Neural progenitor cell (in vitro differentiated cells): ENCODE data around the gene UTY. TPM values are rescaled to one million over a fixed set of nuclear protein-coding genes. Genes with fewer than 3 reads are reported as not detected.
"Not testable (repeated sequence)": the region's sequence is repeated elsewhere in the genome, so short reads cannot be mapped to it uniquely, and the experiment has no call there.

Source experiments
- DNase-seq: peaks from one replicate; pipeline ENCODE4 v3.0.0-alpha.2; 2016; ENCODE audit warnings: low spot score
- H2AFZ ChIP-seq: fragments of 200-600 bp; sonication (generic); replicated peaks from 2 replicates; pipeline ENCODE4 v1.6.1; 2016; ENCODE audit warnings: antibody characterized with exemption
- H3F3A ChIP-seq: fragments of 200-600 bp; sonication (generic); 2 replicates; pipeline ENCODE4 v1.6.1; 2016; ENCODE audit warnings: antibody characterized with exemption, low read depth
- H3K27ac ChIP-seq: fragments of 200-600 bp; sonication (generic); 2 replicates; pipeline ENCODE4 v1.5.1; 2016; ENCODE audit warnings: mild to moderate bottlenecking
- H3K27me3 ChIP-seq: fragments of 200-600 bp; sonication (generic); 2 replicates; pipeline ENCODE4 v1.6.1; 2016; ENCODE audit warnings: mild to moderate bottlenecking, moderate library complexity
- H3K36me3 ChIP-seq: fragments of 200-600 bp; sonication (generic); 2 replicates; pipeline ENCODE4 v1.5.1; 2016
- H3K4me1 ChIP-seq: fragments of 200-600 bp; sonication (generic); 2 replicates; pipeline ENCODE4 v1.6.1; 2016; ENCODE audit warnings: mixed run types
- H3K4me2 ChIP-seq: fragments of 200-600 bp; sonication (generic); 2 replicates; pipeline ENCODE4 v1.6.1; 2016
- H3K4me3 ChIP-seq: fragments of 200-600 bp; sonication (generic); 2 replicates; pipeline ENCODE4 v1.5.1; 2016
- H3K79me2 ChIP-seq: fragments of 200-600 bp; sonication (generic); 2 replicates; pipeline ENCODE4 v1.6.1; 2016; ENCODE audit warnings: low read depth
- H3K9ac ChIP-seq: fragments of 200-600 bp; sonication (generic); 2 replicates; pipeline ENCODE4 v1.6.1; 2016
- H3K9me3 ChIP-seq: fragments of 200-600 bp; sonication (generic); 2 replicates; pipeline ENCODE4 v1.5.1; 2016; ENCODE audit warnings: low read depth
- H4K20me1 ChIP-seq: fragments of 200-600 bp; sonication (generic); 2 replicates; pipeline ENCODE4 v1.6.1; 2016; ENCODE audit warnings: low read depth
- H3K27ac Mint-ChIP-seq: 3 replicates; pipeline ENCODE4 v1.8.0; 2021; ENCODE audit warnings: mixed read lengths
- H3K27me3 Mint-ChIP-seq: 2 replicates; pipeline ENCODE4 v1.8.0; 2022; ENCODE audit warnings: low read depth, mild to moderate bottlenecking, inconsistent platforms, moderate library complexity, mixed read lengths; ENCODE audit not compliant: insufficient read depth
- H3K36me3 Mint-ChIP-seq: 3 replicates; pipeline ENCODE4 v1.8.0; 2021; ENCODE audit warnings: mixed read lengths
- H3K4me1 Mint-ChIP-seq: 3 replicates; pipeline ENCODE4 v1.8.0; 2021; ENCODE audit warnings: mixed read lengths
- H3K4me3 Mint-ChIP-seq: 3 replicates; pipeline ENCODE4 v1.8.0; 2021; ENCODE audit warnings: mild to moderate bottlenecking, moderate library complexity, mixed read lengths
- H3K9me3 Mint-ChIP-seq: 3 replicates; pipeline ENCODE4 v1.8.0; 2020; ENCODE audit warnings: mixed read lengths
- EZH2 ChIP-seq: fragments of 200-600 bp; sonication (generic); IDR thresholded peaks from 2 replicates; pipeline ENCODE4 v1.6.1; 2017; ENCODE audit warnings: antibody characterized with exemption, mild to moderate bottlenecking, moderate library complexity
- EZH2phosphoT487 ChIP-seq: fragments of 200-600 bp; sonication (generic); IDR thresholded peaks from 2 replicates; pipeline ENCODE4 v1.6.1; 2017; ENCODE audit warnings: antibody characterized with exemption
- total RNA-seq: library from RNA; depleted of rRNA; stranded (reverse); fragments of >200 nt; gene quantifications from 2 replicates; pipeline ENCODE4 v1.2.3, GENCODE V29; 2015; ENCODE audit warnings: low replicate concordance
- TF ChIP-seq, protein P1 (sequence below): fragments of 200-600 bp; sonication (generic); IDR thresholded peaks from 2 replicates; pipeline ENCODE4 v1.5.1; 2017; ENCODE audit warnings: antibody characterized with exemption, mild to moderate bottlenecking

The UTY gene
- total RNA-seq, 1 donor from 2014 or later: not detected

DNA sequence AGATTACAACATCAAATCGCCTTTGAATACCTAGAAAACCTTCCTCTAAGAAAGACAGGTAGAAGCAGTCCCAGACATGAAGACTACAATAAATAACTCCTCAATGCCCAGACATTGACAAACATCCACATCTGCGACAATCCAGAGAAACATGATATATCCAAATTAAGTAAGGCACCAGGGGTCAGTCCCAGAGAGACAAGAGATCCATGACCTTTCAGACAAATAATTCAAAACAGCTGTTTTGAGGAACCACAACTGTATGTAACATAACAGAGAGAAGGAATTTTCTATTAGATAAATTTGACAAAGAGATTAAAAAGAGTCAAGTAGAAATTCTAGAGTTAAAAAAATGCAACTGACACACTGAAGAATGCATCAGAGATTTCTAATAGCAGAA, 200.3 kb downstream of the UTY start:
- Histone ChIP-seq H3K27ac (no peak overlapping the region), H3K9ac (no peak overlapping the region), H4K20me1 (no peaks in the 10 kb centered on the region), H3K4me3 (no peak overlapping the region), H3F3A (no peaks in the 10 kb centered on the region), H3K4me1 (no peaks in the 10 kb centered on the region), H3K4me2 (no peak overlapping the region), H3K9me3 (no peaks in the 10 kb centered on the region), H3K27me3 (no peaks in the 10 kb centered on the region), H2AFZ (no peak overlapping the region), H3K36me3 (no peaks in the 10 kb centered on the region), H3K79me2 (no peaks in the 10 kb centered on the region)
- Mint-ChIP-seq H3K27me3 (no peaks in the 10 kb centered on the region), H3K4me1 (no peaks in the 10 kb centered on the region), H3K9me3 (no peaks in the 10 kb centered on the region), H3K36me3 (no peaks in the 10 kb centered on the region), H3K4me3 (no peak overlapping the region), H3K27ac (no peak overlapping the region)
- no peak for DNase-seq
- TF ChIP-seq, protein P1, sequence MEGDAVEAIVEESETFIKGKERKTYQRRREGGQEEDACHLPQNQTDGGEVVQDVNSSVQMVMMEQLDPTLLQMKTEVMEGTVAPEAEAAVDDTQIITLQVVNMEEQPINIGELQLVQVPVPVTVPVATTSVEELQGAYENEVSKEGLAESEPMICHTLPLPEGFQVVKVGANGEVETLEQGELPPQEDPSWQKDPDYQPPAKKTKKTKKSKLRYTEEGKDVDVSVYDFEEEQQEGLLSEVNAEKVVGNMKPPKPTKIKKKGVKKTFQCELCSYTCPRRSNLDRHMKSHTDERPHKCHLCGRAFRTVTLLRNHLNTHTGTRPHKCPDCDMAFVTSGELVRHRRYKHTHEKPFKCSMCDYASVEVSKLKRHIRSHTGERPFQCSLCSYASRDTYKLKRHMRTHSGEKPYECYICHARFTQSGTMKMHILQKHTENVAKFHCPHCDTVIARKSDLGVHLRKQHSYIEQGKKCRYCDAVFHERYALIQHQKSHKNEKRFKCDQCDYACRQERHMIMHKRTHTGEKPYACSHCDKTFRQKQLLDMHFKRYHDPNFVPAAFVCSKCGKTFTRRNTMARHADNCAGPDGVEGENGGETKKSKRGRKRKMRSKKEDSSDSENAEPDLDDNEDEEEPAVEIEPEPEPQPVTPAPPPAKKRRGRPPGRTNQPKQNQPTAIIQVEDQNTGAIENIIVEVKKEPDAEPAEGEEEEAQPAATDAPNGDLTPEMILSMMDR: no peak
- TF ChIP-seq EZH2phosphoT487: no peak
- TF ChIP-seq EZH2: no peak

DNA sequence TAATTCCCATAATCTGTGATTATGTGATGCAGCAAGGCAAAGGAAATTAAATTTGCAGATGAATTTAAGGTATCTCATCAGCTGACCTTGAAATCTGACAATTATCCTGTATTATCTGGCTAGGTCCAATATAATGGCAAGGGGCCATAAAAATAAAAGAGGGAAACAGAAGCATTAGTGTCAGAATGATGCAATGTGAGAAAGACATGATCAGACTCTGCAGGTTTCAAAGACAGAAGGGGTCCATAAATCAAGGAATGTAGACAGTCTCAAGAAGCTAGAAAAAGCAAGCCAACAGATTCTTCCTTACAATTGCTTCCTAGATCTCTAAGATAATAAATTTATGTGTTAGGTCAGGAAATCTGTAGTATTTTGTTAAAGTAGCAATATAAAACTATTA, 208.1 kb downstream of the UTY start:
- Mint-ChIP-seq H3K27me3 (no peaks in the 10 kb centered on the region), H3K4me3 (no peak overlapping the region), H3K4me1 (no peaks in the 10 kb centered on the region), H3K36me3 (no peaks in the 10 kb centered on the region), H3K9me3 (no peaks in the 10 kb centered on the region), H3K27ac (no peak overlapping the region)
- Histone ChIP-seq H2AFZ (no peak overlapping the region), H3K4me3 (no peak overlapping the region), H3K4me2 (no peak overlapping the region), H3K4me1 (no peaks in the 10 kb centered on the region), H3K9ac (no peak overlapping the region), H3K9me3 (no peaks in the 10 kb centered on the region), H3K27ac (no peak overlapping the region), H3K36me3 (no peaks in the 10 kb centered on the region), H3K79me2 (no peaks in the 10 kb centered on the region), H3K27me3 (no peaks in the 10 kb centered on the region), H3F3A (no peaks in the 10 kb centered on the region), H4K20me1 (no peaks in the 10 kb centered on the region)
- no peak for DNase-seq
- TF ChIP-seq EZH2phosphoT487 (no peak), EZH2 (no peak)
- TF ChIP-seq, protein P1: no peak

DNA sequence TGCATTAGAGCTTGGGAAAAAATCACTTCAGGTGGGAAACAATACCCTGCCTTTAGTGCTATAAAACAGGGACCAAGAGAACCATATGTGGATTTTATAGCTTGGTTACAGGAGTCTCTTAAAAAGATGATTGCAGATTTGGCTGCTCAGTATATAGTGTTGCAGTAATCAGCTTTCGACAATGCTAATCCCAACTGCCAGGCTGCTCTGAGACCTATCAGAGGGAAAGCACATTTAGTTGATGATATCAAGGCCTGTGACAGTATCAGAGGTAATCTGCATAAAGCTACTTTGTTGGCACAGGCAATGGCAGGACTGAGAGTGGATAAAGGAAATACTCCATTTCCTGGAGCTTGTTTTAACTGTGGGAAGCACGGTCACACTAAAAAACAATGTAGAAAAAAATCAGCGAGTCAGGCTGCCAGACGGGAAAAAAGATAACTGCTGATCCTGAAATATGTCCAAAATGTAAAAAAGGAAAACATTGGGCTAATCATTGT, 225.8 kb downstream of the UTY start:
- H3F3A ChIP-seq, DNase-seq, H3K9ac ChIP-seq, H3K27ac Mint-ChIP-seq, H3K79me2 ChIP-seq, H3K4me3 ChIP-seq, H3K36me3 ChIP-seq, H3K9me3 ChIP-seq, H3K4me2 ChIP-seq, H3K36me3 Mint-ChIP-seq, H2AFZ ChIP-seq, H3K27me3 ChIP-seq, H3K4me3 Mint-ChIP-seq, H3K4me1 Mint-ChIP-seq, H3K9me3 Mint-ChIP-seq, H4K20me1 ChIP-seq, H3K27ac ChIP-seq, H3K4me1 ChIP-seq, H3K27me3 Mint-ChIP-seq: not testable (repeated sequence)

DNA sequence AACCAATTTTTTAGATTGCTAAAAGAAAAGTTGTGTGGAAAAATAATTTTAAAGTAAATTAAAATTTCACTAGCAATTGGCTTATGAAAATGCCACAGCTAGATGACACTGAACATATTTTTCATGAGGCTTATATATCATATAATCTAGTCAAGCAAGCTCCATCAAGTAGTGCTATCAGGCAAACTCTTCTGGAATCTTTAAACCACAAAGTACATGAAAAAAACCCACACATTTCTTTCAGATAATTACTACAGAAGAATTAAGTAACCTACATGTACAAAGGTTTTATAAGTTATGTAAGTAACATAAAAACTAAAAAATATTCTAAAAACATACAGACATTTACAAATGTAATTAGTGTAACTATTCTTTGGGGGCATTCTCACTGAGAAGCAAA, 229.4 kb downstream of the UTY start:
- Histone ChIP-seq H2AFZ (no peak overlapping the region), H3K4me2 (no peak overlapping the region), H4K20me1 (no peaks in the 10 kb centered on the region), H3F3A (no peaks in the 10 kb centered on the region), H3K4me1 (no peaks in the 10 kb centered on the region), H3K9ac (no peak overlapping the region), H3K9me3 (no peaks in the 10 kb centered on the region), H3K27me3 (no peaks in the 10 kb centered on the region), H3K79me2 (no peaks in the 10 kb centered on the region), H3K36me3 (no peaks in the 10 kb centered on the region), H3K4me3 (no peak overlapping the region), H3K27ac (no peak overlapping the region)
- TF ChIP-seq EZH2phosphoT487: no peak
- no peak for TF ChIP-seq EZH2
- TF ChIP-seq, protein P1: no peak
- no peaks in the 10 kb centered on the region for H3K27me3 Mint-ChIP-seq
- DNase-seq: no peak
- no peaks in the 10 kb centered on the region for H3K4me1 Mint-ChIP-seq
- no peak overlapping the region for H3K4me3 Mint-ChIP-seq
- H3K9me3 Mint-ChIP-seq: no peaks in the 10 kb centered on the region
- H3K36me3 Mint-ChIP-seq: no peaks in the 10 kb centered on the region
- no peak overlapping the region for H3K27ac Mint-ChIP-seq
